ENCODE results near the gene WDR93.

DNA sequence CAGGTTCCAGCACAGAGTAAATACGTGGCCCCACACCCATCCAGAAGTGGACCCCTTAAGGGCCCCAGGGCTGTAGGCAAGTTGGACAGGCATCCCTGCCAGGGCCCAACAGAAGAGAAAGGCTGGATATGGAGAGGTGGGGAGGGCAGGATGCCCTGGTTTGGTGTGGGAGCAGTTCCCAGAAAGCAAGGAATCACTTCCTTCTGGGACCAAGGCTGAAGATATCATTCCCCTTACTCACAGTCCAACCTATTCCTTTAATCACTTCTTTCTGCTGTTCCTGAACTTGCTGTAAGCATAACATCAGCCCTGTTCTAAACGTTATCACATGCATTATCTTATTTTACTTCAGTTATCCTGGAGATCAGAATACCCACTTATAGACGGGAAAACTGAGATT is 79.4 kb downstream of the WDR93 start:
- TF ChIP-seq, protein P1, sequence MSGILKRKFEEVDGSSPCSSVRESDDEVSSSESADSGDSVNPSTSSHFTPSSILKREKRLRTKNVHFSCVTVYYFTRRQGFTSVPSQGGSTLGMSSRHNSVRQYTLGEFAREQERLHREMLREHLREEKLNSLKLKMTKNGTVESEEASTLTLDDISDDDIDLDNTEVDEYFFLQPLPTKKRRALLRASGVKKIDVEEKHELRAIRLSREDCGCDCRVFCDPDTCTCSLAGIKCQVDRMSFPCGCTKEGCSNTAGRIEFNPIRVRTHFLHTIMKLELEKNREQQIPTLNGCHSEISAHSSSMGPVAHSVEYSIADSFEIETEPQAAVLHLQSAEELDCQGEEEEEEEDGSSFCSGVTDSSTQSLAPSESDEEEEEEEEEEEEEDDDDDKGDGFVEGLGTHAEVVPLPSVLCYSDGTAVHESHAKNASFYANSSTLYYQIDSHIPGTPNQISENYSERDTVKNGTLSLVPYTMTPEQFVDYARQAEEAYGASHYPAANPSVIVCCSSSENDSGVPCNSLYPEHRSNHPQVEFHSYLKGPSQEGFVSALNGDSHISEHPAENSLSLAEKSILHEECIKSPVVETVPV (CRISPR knock-in tag; IDR thresholded peaks at IDR 0.05) = no peak
- TF ChIP-seq ESRRG (CRISPR knock-in tag; IDR thresholded peaks at IDR 0.05) = no peak
- no peak for TF ChIP-seq TCF4 (CRISPR knock-in tag; IDR thresholded peaks at IDR 0.05; ENCODE audit: borderline replicate concordance)
- TF ChIP-seq, protein P2, sequence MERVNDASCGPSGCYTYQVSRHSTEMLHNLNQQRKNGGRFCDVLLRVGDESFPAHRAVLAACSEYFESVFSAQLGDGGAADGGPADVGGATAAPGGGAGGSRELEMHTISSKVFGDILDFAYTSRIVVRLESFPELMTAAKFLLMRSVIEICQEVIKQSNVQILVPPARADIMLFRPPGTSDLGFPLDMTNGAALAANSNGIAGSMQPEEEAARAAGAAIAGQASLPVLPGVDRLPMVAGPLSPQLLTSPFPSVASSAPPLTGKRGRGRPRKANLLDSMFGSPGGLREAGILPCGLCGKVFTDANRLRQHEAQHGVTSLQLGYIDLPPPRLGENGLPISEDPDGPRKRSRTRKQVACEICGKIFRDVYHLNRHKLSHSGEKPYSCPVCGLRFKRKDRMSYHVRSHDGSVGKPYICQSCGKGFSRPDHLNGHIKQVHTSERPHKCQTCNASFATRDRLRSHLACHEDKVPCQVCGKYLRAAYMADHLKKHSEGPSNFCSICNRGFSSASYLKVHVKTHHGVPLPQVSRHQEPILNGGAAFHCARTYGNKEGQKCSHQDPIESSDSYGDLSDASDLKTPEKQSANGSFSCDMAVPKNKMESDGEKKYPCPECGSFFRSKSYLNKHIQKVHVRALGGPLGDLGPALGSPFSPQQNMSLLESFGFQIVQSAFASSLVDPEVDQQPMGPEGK (CRISPR knock-in tag; IDR thresholded peaks at IDR 0.05; ENCODE audit: borderline replicate concordance) = no peak
- no peak for TF ChIP-seq ZC3H10 (CRISPR knock-in tag; IDR thresholded peaks at IDR 0.05)
- no peak for TF ChIP-seq ISL1 (CRISPR knock-in tag; IDR thresholded peaks at IDR 0.05)
- TF ChIP-seq, protein P3, sequence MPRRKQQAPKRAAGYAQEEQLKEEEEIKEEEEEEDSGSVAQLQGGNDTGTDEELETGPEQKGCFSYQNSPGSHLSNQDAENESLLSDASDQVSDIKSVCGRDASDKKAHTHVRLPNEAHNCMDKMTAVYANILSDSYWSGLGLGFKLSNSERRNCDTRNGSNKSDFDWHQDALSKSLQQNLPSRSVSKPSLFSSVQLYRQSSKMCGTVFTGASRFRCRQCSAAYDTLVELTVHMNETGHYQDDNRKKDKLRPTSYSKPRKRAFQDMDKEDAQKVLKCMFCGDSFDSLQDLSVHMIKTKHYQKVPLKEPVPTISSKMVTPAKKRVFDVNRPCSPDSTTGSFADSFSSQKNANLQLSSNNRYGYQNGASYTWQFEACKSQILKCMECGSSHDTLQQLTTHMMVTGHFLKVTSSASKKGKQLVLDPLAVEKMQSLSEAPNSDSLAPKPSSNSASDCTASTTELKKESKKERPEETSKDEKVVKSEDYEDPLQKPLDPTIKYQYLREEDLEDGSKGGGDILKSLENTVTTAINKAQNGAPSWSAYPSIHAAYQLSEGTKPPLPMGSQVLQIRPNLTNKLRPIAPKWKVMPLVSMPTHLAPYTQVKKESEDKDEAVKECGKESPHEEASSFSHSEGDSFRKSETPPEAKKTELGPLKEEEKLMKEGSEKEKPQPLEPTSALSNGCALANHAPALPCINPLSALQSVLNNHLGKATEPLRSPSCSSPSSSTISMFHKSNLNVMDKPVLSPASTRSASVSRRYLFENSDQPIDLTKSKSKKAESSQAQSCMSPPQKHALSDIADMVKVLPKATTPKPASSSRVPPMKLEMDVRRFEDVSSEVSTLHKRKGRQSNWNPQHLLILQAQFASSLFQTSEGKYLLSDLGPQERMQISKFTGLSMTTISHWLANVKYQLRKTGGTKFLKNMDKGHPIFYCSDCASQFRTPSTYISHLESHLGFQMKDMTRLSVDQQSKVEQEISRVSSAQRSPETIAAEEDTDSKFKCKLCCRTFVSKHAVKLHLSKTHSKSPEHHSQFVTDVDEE (CRISPR knock-in tag; IDR thresholded peaks at IDR 0.05) = no peak

Measured in SK-N-SH treated with all-trans-retinoic acid at 6 μM for 48 hours (cell line).